ENCODE data around the gene RASSF4. TPM values are rescaled to one million over a fixed set of nuclear protein-coding genes. Genes with fewer than 3 reads are reported as not detected.

The RASSF4 gene
- total and polyA plus RNA-seq, 9 donors = 4.8 to 21.9 (median 8.1) TPM

- no peaks in the 10 kb centered on the region for H3K36me3 ChIP-seq
These were observed 33.5 kb upstream of the RASSF4 start for GRCh38 chr10:44925811-44926750.

DNA sequence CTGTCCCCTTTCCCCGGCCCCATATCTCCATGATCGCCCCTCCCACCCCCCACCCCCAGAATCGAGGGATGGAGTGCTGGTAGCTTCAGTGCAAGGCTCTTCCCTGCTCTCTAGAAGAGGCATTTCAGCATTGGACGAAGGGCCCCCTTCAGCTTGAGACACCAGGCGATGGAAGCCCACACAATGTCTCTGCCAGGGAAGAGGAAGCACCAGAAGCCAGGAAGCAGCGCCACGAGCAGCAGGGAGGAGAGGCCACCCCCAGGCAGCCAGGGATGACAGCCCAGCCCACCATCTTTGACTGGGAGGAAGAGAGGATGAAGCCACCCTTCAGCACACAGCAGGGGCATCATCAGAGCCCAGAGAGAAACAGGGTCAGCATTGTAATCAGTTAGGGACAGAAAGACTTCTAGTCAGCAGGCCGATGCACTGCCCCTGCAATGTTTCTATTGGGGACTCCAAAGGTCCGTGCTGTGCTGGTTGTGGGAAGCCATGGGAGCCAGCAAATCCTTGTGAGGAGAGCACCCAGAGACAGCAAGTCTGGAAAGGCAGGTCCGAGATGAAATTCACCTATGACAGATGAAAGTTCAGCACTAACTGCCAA is 32.8 kb upstream of the RASSF4 start:
- DNase-seq = no peak
- Histone ChIP-seq H3K36me3 (no peaks in the 10 kb centered on the region), H3K4me3 (no peak overlapping the region), H3K4me1 (ENCODE audit: insufficient read depth) (peaks cover 2% of the 10 kb centered on the region), H3K27me3 (no peaks in the 10 kb centered on the region), H3K27ac (no peak overlapping the region), H3K9me3 (no peaks in the 10 kb centered on the region)
- no peak for TF ChIP-seq CTCF (IDR thresholded peaks at IDR 0.05)
- no peak for TF ChIP-seq EP300 (IDR thresholded peaks at IDR 0.05)
- TF ChIP-seq POLR2A (IDR thresholded peaks at IDR 0.05) = no peak
- 61 to 69% (median 64%) methylated on average over 10 of the region's 10 CpGs for WGBS, 3 donors
- intact Hi-C loops (cut with DNase I) = no loop called here

More at GRCh38 chr10:44925811-44926750, 33.5 kb upstream of the RASSF4 start:
- intact Hi-C loops (cut with DNase I) = no loop called here
- Histone ChIP-seq H3K27me3 (no peaks in the 10 kb centered on the region), H3K4me3 (no peak overlapping the region), H3K9me3 (no peaks in the 10 kb centered on the region), H3K4me1 (ENCODE audit: insufficient read depth) (peaks cover 2% of the 10 kb centered on the region), H3K27ac (no peak overlapping the region)
- no peak for TF ChIP-seq CTCF (IDR thresholded peaks at IDR 0.05)
- TF ChIP-seq POLR2A (IDR thresholded peaks at IDR 0.05) = no peak
- no peak for TF ChIP-seq EP300 (IDR thresholded peaks at IDR 0.05)
- WGBS, 3 donors = 92 to 94% (median 94%) methylated on average over 15 to 16 of the region's 16 CpGs
- no peak for DNase-seq

GRCh38 chr10:44927352-44927751 is 32.2 kb upstream of the RASSF4 start:
- H3K36me3 ChIP-seq = no peaks in the 10 kb centered on the region
- H3K9me3 ChIP-seq = no peaks in the 10 kb centered on the region
- intact Hi-C loops (cut with DNase I) = no loop called here
- H3K27me3 ChIP-seq = no peaks in the 10 kb centered on the region
- H3K27ac ChIP-seq = no peak overlapping the region
- peaks cover 2% of the 10 kb centered on the region for H3K4me1 ChIP-seq (ENCODE audit: insufficient read depth)
- DNase-seq = peak in 2 of 5 donors; percentile 24 to 51
- no peak overlapping the region for H3K4me3 ChIP-seq
- 39 to 45% (median 42%) methylated on average over 2 of the region's 2 CpGs for WGBS, 3 donors
- no peak for TF ChIP-seq EP300 (IDR thresholded peaks at IDR 0.05)
- no peak for TF ChIP-seq POLR2A (IDR thresholded peaks at IDR 0.05)
- no peak for TF ChIP-seq CTCF (IDR thresholded peaks at IDR 0.05)

DNA sequence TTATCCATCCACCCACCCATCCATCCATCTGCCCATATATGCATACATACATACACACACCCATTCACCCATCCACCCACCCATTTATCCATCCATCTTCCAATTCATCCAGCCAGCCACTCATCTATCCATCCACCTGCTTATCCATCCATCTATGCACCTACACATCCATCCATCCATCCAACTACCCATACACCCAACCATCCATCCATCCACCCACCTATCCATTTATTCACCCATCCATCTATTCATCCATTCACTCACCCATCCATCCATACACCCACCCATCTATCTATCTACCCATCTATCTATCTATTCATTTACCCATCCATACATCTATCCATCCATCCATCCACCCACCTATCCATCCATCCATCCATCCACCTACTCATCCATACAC is 31.1 kb upstream of the RASSF4 start:
- Histone ChIP-seq H3K27me3 (no peaks in the 10 kb centered on the region), H3K4me1 (ENCODE audit: insufficient read depth) (peaks cover 2% of the 10 kb centered on the region), H3K9me3 (no peaks in the 10 kb centered on the region), H3K27ac (no peak overlapping the region), H3K4me3 (no peak overlapping the region), H3K36me3 (no peaks in the 10 kb centered on the region)
- TF ChIP-seq EP300 (IDR thresholded peaks at IDR 0.05) (no peak), POLR2A (IDR thresholded peaks at IDR 0.05) (no peak), CTCF (IDR thresholded peaks at IDR 0.05) (no peak)
- intact Hi-C loops (cut with DNase I) = no loop called here
- no peak for DNase-seq

All from ovary (tissue), 9 donors.